Testis (tissue), 2 donors: ENCODE results near the gene FCHSD2.

ENCODE experiments used
- CTCF ChIP-seq, 3 experiments: fragments of 450-650 bp in 2 of 3; fragments of 200-600 bp in 1 of 3; sonication (generic) in 1 of 3; IDR thresholded peaks; one replicate each; pipeline ENCODE4 v1.5.1; 2016 to 2019; ENCODE audit warnings: antibody characterized with exemption in 3 of 3, mild to moderate bottlenecking in 2 of 3, moderate library complexity in 1 of 3
- POLR2A ChIP-seq: fragments of 450-650 bp; IDR thresholded peaks from one replicate; pipeline ENCODE4 v1.6.1; 2017; ENCODE audit warnings: antibody characterized with exemption, mild to moderate bottlenecking, moderate library complexity

- TF ChIP-seq CTCF (IDR thresholded peaks at IDR 0.05) (no peak), POLR2A (no peak)
Observed at GRCh38 chr11:73070653-73071052, 71.5 kb downstream of the FCHSD2 start.
